Measurements from ENCODE around the gene CMIP.

GRCh38 chr16:81709016-81709900 lies 264.6 kb downstream of the CMIP start:
- TF ChIP-seq CTCF (IDR thresholded peaks at IDR 0.05) (no peak), EZH2phosphoT487 (IDR thresholded peaks at IDR 0.05) (no peak)

Measured in neural progenitor cell (in vitro differentiated cells).